NCI-H2227 treated with DMSO at 0.1 percent for 48 hours (cell line): ENCODE results near the gene SUDS3.

Source experiments
- DNase-seq: peaks from one replicate; lab custom pipeline; 2025; lab: John Stamatoyannopoulos, UW

The SUDS3 gene

DNA sequence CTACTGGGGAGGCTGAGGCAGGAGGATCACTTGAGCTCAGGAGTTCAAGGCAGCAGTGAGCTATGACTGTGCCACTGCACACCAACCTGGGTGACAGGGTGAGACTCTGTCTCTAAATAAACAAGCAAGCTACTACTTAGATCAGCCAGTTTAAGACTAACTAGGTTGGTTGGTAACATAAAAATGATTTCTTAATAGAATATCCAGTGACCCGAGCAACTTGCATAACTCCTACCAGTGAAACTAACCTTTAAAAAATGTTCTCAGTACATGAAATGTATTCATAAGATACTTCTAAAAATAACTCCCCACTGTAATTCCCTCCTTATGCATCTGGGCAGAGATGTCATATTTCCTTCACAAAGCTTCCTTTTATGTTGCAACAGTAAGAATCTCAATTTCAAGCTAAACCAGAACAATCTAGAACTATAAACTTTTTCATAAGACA is 19.5 kb upstream of the SUDS3 start:
- no peak for DNase-seq

- peak; percentile 42 for DNase-seq
These were observed 18.9 kb upstream of the SUDS3 start for GRCh38 chr12:118357257-118358007.

- DNase-seq, result no peak
These were observed 18.4 kb upstream of the SUDS3 start for GRCh38 chr12:118358008-118358359.

DNA sequence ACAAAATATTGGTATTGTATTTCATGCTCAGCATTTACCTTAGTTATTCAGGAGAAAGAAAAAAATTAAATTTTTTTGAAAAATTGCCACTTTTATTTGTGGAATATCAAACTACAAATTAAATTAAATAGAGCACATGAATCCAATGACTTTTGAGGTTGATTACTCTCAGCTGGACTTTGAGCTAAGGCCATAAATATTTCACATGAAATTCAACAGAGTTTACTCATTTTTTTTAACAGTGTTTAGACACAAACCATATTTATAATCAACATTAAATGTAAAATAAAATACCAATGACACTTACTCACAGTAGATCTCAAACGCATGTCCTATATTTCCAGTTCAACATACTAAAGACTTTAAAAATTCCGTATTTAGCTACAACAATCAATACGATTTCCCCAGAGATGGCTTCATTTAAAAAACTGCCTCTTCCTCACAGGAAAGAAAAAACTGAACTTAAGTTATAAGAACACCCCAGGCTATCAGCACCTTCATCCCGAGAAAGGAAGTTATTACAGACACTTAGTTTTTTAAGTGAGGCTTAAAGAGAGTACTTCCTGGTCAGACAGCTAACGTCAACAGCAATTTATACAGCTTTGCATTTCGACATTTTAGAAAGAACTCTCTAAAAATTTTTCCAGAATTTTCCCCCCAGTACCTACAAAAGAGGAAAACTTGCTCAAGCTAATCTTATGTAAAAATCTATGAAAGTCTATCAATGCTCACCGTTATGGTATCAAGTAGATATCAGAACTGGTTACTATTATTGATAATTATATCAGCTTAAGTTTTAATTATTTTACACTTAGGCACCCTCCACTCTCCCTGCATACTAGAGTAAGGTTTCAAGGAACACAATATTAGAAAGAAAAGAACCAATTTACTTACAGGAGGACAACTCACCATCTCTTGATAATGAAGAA is 17.5 kb upstream of the SUDS3 start:
- DNase-seq, result no peak

DNA sequence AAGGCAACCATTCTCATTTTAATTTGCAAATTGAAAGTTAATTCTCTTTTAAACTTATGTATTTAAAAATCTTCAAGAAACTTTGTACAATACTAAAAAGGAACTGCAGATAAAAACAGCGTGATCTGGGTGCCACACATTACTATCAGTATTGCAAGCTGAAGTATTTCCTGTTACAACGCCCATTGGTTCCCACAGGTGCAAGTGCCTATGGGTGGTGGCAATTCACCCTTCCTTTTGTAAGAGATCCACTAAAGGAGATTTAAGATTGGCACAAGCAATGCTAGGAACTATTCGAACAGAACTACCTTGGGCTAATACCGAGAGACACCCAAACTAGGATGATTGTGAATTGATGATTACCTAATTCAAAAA is 16.8 kb upstream of the SUDS3 start:
- DNase-seq, result no peak

DNA sequence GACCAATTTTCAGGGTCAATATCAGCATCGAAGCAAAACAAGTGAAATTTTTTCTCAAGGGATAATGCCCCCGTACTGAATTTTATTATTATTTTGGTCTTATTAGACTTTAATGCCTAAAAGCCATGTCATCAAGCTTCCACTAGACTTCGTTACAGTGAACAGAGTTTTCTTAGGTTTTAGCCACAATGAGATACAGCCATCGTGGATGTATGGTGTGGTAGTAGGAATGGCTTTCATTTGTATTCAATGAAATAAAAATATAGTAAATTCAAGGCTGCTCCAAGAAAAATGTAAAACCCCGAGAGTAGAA is 15.3 kb upstream of the SUDS3 start:
- no peak for DNase-seq

DNA sequence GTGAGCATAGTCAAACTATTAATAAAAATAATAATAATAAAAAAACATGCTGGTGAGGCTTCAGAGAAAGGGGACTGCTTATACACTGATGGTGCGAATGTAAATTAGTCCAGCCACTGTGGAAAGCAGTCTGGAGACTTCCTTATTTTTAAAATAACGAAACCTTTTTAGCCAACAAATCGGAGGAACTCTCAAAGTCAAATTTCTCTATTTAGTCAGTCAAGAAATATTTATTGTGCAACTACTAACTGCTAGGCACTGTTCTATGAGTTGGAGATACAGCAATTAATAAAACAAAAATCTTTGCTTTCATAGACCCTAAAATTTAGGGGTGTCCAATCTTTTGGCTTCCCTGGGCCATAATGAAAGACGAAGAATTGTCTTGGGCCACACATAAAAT is 14.5 kb upstream of the SUDS3 start:
- no peak for DNase-seq

DNA sequence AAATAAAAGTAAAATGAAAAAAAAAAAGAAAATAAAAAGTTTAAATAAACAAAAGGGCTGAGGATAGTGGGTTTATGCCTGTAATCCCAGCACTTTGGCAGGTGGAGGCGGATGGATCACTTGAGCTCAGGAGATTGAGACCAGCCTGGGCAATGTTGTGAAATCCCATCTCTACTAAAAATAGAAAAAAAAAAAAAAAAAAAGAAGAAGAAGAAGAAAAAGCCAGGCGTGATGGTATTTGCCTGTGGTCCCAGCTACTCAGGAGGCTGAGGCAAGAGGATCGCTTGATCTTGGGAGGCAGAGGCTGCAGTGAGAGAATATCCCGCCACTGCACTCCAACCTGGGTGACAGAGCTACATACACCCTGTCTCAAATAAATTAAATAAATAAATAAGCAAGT is 7.5 kb upstream of the SUDS3 start:
- DNase-seq, result no peak

DNA sequence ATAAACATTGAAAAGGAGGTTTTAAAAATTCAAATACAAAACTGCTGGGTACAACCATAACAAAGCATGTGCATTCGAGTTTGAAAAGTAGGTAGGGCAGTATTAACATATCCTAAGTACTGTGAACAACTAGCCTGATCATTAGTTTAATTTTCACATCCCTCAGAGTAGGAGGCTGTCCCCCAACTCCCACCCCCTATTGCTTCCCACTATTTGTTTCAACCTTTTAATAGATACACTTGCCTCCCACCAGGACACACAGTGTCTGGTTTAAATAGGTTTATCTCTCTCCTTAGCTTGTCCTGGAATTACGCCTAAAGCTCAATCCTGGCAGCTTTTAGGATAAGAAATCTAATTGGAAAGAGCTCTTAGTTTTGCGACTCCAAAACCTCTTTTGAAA is 5.8 kb upstream of the SUDS3 start:
- no peak for DNase-seq

DNA sequence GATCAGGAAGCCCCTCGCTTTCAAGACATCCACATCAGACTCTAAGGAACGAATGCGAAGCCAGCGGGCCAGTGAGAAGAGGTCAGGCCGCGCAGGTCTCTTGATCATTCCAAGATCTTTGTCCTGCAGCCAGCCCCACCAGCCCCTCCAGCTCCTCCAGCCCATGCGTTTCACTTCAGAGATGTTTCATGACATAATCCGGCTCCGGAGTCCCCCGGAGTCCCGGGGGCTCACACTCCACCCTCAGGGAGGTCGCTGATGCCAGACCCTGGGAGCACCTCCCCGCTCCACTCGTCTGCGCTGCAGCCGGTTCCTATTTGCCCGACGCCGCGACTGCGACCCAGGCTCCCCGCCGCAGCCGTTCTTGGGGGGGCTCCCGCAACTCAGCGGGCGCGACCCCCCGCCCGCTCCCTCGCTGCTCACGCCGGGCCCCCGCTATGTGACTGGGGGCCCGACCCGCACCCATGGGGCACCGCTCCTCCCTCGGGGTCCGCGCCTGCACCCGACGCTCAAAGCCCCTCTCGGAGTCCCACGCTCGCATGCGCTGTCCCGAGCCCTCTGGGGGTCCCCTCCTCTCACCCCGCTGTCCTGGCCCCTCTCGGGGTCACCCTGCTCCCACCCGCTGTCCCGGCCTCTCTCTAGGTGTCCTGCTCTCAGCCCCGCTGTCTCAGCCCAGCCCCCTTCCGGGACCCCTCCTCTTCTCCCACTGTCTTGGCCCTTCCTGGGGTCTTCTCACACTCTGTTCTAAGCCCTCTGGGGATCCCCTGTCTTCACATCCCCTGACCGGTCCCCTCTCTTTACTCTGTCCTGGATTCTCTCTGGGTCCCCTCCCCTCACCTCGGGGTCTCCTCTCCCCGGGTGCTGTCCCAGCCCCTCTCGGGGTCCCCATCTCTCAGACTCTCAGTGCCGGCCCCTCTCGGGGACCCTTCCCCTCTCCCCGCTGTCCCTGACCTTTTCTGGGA is 4.8 kb upstream of the SUDS3 start:
- DNase-seq, result no peak

- peak; percentile 99 for DNase-seq
These were observed 3.5 kb upstream of the SUDS3 start, which contains the start of gene TAOK3 for GRCh38 chr12:118372541-118373495. Gene TAOK3, minus strand, starts transcription at chr12:118372907. Its CDS starts 117,340 bp downstream, at chr12:118255567.

GRCh38 chr12:118373616-118374015 is 2.7 kb upstream of the SUDS3 start:
- DNase-seq, result no peak

DNA sequence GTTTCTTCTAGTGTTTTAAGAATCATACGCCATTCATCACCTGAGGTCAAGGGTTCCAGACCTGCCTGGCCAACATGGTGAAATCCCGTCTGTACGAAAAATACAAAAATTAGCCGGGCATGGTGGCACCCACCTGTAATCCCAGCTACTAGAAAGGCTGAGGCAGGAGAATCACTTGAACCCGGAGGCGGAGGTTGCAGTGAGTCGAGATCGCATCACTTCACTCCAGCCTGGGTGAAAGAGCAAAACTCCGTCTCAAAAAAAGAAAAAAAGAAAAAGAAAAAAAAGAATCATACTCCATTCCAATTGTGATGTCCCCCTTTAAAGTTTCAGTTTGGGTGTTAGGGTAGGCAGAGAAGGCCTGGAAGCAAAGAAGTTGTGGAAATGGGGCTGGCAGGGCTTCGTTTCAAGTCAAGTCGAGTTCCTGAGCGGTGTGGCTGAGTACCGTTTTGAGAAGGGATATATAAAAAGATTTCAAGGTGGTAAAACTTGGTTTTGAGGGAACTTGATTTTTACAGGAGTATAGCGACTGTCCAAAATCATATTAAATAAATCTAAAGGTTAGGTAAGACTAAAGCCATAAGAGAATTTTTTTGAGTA is 2.1 kb upstream of the SUDS3 start:
- DNase-seq, result no peak

DNA sequence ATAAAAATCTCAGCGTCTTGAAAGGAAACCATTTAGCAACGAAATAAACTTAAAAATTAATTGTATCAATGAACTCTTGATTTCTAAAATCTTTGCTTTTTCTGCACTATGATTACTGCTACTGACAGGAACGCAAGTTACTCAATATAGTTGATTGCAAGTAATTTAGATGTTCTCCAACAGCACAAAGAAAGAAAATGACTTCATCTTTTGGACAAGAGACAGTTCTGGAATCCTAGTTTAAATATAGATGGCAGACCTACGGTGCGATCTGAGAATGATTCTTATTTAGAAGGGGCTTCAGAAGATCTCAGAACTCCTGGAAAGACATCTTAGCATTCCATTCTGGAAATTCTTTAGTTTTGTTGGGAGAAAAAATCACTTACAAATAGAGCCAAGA is 1.4 kb upstream of the SUDS3 start:
- DNase-seq, result no peak

DNA sequence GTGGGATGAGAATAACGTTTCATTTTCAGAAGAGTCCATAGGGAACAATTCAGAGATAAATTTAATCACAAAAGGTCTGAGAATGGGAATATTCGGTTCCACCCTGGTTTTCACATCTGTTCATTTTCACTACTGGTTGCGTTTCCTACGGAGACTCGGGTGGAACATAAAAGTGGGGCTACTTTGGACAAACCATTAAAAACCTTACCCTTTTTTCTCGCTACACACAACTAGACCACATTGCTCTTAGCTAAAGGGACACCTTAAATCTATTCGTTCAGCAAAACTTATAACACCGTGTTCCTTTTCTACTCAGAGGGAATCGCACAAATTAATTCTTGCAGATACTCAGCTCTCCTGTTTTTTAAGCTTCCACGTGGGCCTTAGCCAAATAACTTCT is 1.0 kb upstream of the SUDS3 start:
- DNase-seq, result no peak

GRCh38 chr12:118377021-118377883 is 897 bp downstream of the SUDS3 start:
- no peak for DNase-seq

DNA sequence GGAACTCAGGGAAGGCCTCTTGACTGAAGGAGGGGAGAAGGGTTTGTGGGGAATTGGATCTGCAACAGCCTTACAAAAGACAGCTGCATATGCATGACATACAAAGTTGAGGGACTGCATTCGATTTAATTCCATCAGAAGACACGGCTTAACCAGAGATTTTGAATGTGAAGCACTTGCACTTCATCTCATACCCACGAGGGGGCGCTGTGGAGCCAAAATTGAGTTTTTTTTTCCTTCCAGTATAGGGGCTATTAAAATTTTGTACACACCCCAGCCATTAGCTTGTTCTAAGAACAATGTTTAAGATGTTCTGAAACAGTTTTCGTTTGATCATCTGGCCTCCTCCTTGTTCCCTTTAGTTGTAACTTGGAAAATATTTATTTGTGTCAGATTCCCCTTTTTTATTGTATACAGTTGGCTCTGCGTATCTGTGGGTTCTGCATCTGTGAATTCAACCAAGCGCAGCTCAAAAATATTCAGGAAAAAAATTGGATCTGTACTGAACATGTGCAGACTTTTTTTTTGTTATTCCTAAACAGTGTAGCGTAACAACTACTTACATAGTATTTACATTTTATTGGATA is 1.6 kb downstream of the SUDS3 start:
- peak; percentile 74 for DNase-seq

DNA sequence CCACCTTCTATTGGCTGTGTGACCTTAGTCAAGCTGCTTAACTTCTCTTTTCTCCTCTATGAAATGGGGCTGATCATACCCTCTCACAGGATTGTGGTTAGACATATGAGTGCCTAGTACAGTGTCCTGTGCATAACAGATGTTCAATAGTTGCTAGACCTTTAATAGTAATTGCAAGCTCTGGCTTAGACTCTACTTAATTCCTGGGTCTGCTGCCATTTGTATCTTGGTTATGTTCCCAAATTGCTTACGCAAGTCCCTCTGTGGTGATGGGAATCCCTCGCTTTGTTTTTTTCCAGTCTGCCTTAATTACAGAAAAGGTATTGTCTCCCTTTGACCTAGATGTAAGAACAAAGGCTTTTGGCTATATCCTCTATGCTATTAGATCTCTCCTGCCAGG is 15.1 kb downstream of the SUDS3 start:
- no peak for DNase-seq

DNA sequence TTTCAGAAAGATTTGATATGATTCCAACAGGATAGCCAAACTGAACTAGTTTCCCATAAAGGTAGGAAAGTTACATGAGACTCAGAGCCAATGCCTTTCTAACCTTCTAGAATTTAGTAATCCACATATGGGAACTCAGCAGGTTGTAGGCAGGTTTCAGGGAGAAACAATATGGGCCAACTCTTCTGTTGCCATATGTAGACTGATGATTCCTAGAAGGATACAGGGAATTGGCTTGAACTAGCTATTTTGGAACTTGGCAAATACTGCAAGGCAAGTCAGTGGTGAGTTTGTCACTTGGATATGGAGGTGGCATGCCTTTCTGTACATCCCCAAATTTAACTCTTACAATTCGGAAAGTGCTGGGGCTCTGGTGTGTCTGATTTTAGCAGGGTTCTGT is 15.5 kb downstream of the SUDS3 start:
- no peak for DNase-seq
